K562 (cell line): ENCODE measurements around the gene RANGAP1. TPM values are rescaled to one million over a fixed set of nuclear protein-coding genes. Genes with fewer than 3 reads are reported as not detected.

Experiments used
- MGA ChIP-seq: fragments of 450-650 bp; IDR thresholded peaks from 2 replicates; pipeline ENCODE4 v1.6.1; 2016; ENCODE audit warnings: mild to moderate bottlenecking, moderate library complexity
- NELFE ChIP-seq: IDR thresholded peaks from 2 replicates; pipeline ENCODE4 v1.6.1; 2011; ENCODE audit warnings: mild to moderate bottlenecking; ENCODE audit not compliant: insufficient read depth, insufficient read length
- RNF219 ChIP-seq: fragments of 250-450 bp; sonication (Bioruptor Pico); IDR thresholded peaks from 2 replicates; pipeline ENCODE4 v1.5.0; 2022; ENCODE audit warnings: mild to moderate bottlenecking
- SUPT5H ChIP-seq: fragments of 450-650 bp; IDR thresholded peaks from 2 replicates; pipeline ENCODE4 v1.6.1; 2016
- TSHZ1 ChIP-seq: fragments of 250-450 bp; sonication (Bioruptor Pico); IDR thresholded peaks from 2 replicates; pipeline ENCODE4 v1.4.0; 2020; ENCODE audit warnings: mild to moderate bottlenecking, moderate library complexity
- ZNF551 ChIP-seq: fragments of 250-450 bp; sonication (Bioruptor Pico); IDR thresholded peaks from 2 replicates; pipeline ENCODE4 v1.5.0; 2021; ENCODE audit warnings: mild to moderate bottlenecking, moderate library complexity
- polyA plus RNA-seq, 8 experiments: library from polyadenylated mRNA; depleted of rRNA in 4 of 8; stranded (reverse) in 5 of 8; unstranded in 3 of 8; fragments of >200 nt; fragmentation: Nextera tagmentation in 2 of 8; fragmentation: Illumina TruSeq in 1 of 8; extraction: Ambion mirVana in 2 of 8; extraction: Trizol in 1 of 8; gene quantifications; 2 replicates each; pipeline versions ENCODE4 v1.2.1 to v1.2.3, GENCODE V29; 2011 to 2014; ENCODE audit warnings: inconsistent platforms in 1 of 8, missing spikeins in 1 of 8
- total RNA-seq, 7 experiments: library from RNA; depleted of rRNA in 6 of 7; stranded (reverse); fragments of >200 nt in 6 of 7; fragmentation: Illumina TruSeq in 2 of 7; extraction: Trizol in 2 of 7; gene quantifications; 2 replicates each; pipeline versions ENCODE4 v1.2.1 to v1.2.3, GENCODE V29; 2011 to 2021; ENCODE audit warnings: low replicate concordance in 1 of 7

Gene RANGAP1
- total and polyA plus RNA-seq, 9 of the 15 experiments (the other 6 are each of a cell fraction or from before 2014, with no cell fraction given), result 2.1 to 104 (median 50.6) TPM

DNA sequence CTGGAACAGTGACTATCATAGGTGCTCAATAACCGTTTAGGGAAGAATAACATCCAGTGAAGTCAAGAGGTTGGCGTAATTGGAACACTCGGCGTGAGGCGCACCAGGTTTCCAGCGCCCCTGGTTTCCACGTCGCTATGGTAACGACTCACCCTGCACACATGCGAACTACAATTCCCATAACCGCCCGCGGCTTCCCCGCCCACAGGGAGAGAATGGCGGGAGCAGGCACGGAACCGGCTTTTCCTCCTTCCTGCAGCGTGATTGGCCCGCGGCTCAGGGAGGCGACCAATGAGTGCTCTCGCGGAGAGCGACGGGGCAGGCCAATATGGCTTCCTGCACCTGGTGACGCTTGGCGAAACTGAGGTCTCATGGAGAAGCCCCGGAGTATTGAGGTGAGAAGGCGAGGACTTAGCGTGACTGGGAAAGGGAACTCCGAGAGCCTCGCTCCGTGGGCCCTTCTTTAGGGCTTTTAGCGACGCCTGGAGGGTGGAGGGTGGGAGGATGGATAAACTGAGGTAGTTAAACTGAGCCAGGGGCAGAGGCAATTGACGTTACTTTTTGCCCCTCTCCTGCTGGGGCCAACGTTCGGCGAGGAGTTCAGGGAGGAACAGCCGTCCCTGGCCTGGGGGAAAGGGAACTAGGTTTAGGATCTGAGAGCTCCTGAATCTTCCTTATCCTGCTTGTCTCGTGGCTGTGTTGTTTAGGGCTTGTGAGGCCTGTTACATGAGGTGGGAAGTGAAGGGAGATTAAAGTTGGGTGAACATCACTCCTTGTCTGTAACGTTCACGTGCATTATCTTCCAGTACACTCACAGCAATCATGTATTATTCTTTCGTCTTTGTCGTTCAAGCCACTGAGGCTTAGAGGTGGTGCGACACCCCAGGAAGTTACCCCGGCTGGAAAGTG lies 80.7 kb downstream of the RANGAP1 start, which contains the start of gene L3MBTL2 (continued):
- TF ChIP-seq MGA, result peak; percentile 74
- TF ChIP-seq RNF219 (CRISPR knock-in tag), result no peak
- no peak for TF ChIP-seq TSHZ1 (CRISPR knock-in tag)
- no peak for TF ChIP-seq ZNF551 (CRISPR knock-in tag)
- no peak for TF ChIP-seq NELFE
- peak; percentile 81 for TF ChIP-seq SUPT5H
